MM.1S (cell line): ENCODE results near the gene POMT2.

Experiments used
- DNase-seq: peaks from one replicate; pipeline ENCODE4 v3.0.0-alpha.2; 2015
- H2AFZ ChIP-seq: fragments of 300-600 bp; sonication (generic); 2 replicates; pipeline ENCODE4 v1.6.0; 2016; ENCODE audit warnings: antibody characterized with exemption, low read length
- H3F3A ChIP-seq: fragments of 300-600 bp; sonication (generic); 2 replicates; pipeline ENCODE4 v1.6.1; 2016; ENCODE audit warnings: mild to moderate bottlenecking, antibody characterized with exemption, low read length, moderate library complexity, mixed read lengths; ENCODE audit not compliant: insufficient read depth
- H3K27ac ChIP-seq: fragments of 300-600 bp; sonication (generic); 2 replicates; pipeline ENCODE4 v1.5.1; 2016; ENCODE audit warnings: mild to moderate bottlenecking, low read length
- H3K27me3 ChIP-seq: fragments of 300-600 bp; sonication (generic); replicated peaks from 2 replicates; pipeline ENCODE4 v1.6.0; 2016; ENCODE audit warnings: low read length; ENCODE audit not compliant: insufficient read depth
- H3K36me3 ChIP-seq: fragments of 300-600 bp; sonication (generic); replicated peaks from 2 replicates; pipeline ENCODE4 v1.6.1; 2016; ENCODE audit warnings: mild to moderate bottlenecking, low read length, mixed read lengths; ENCODE audit not compliant: insufficient read depth
- H3K4me1 ChIP-seq: fragments of 300-600 bp; sonication (generic); 2 replicates; pipeline ENCODE4 v1.6.1; 2016; ENCODE audit warnings: low read length, mixed read lengths
- H3K4me2 ChIP-seq: fragments of 300-600 bp; sonication (generic); 2 replicates; pipeline ENCODE4 v1.6.0; 2016; ENCODE audit warnings: low read depth, low read length
- H3K4me3 ChIP-seq: fragments of 300-600 bp; sonication (generic); 2 replicates; pipeline ENCODE4 v1.5.1; 2016; ENCODE audit warnings: low read length, mixed read lengths
- H3K79me2 ChIP-seq: fragments of 300-600 bp; sonication (generic); 2 replicates; pipeline ENCODE4 v1.6.1; 2016; ENCODE audit warnings: mixed run types, low read length, mixed read lengths
- H3K9ac ChIP-seq: fragments of 300-600 bp; sonication (generic); 2 replicates; pipeline ENCODE4 v1.6.1; 2016; ENCODE audit warnings: low read length, mixed read lengths
- H3K9me2 ChIP-seq: fragments of 300-600 bp; sonication (generic); replicated peaks from 2 replicates; pipeline ENCODE4 v1.6.1; 2016; ENCODE audit warnings: mild to moderate bottlenecking, low read length, mixed read lengths; ENCODE audit not compliant: insufficient read depth
- H3K9me3 ChIP-seq: fragments of 300-600 bp; sonication (generic); replicated peaks from 2 replicates; pipeline ENCODE4 v1.6.1; 2016; ENCODE audit warnings: mild to moderate bottlenecking, low read length, mixed read lengths; ENCODE audit not compliant: insufficient read depth
- H4K20me1 ChIP-seq: fragments of 300-600 bp; sonication (generic); 2 replicates; pipeline ENCODE4 v1.6.1; 2016; ENCODE audit warnings: mild to moderate bottlenecking, low read length, moderate library complexity, mixed read lengths; ENCODE audit not compliant: insufficient read depth
- CTCF ChIP-seq: fragments of 300-600 bp; sonication (generic); IDR thresholded peaks from 2 replicates; pipeline ENCODE4 v1.5.1; 2016; ENCODE audit warnings: antibody characterized with exemption, low read length, mixed read lengths
- EZH2 ChIP-seq: fragments of 300-600 bp; sonication (generic); optimal IDR thresholded peaks from 2 replicates; pipeline ENCODE3; 2017; ENCODE audit warnings: low read depth, mild to moderate bottlenecking, antibody characterized with exemption, low read length, mixed read lengths
- EZH2phosphoT487 ChIP-seq: fragments of 300-600 bp; sonication (generic); IDR thresholded peaks from 2 replicates; pipeline ENCODE4 v1.6.1; 2018; ENCODE audit warnings: antibody characterized with exemption, low read length

Gene POMT2

GRCh38 chr14:77344377-77344996 lies 23.8 kb upstream of the POMT2 start:
- DNase-seq = no peak
- Histone ChIP-seq H3K9me3 (no peaks in the 10 kb centered on the region), H3K27ac (no peak overlapping the region), H2AFZ (no peak overlapping the region), H3K4me1 (no peaks in the 10 kb centered on the region), H3K27me3 (no peaks in the 10 kb centered on the region), H4K20me1 (no peaks in the 10 kb centered on the region), H3K9ac (no peak overlapping the region), H3K36me3 (no peaks in the 10 kb centered on the region), H3K4me2 (no peak overlapping the region), H3F3A (no peaks in the 10 kb centered on the region), H3K79me2 (no peaks in the 10 kb centered on the region), H3K4me3 (no peak overlapping the region), H3K9me2 (no peaks in the 10 kb centered on the region)
- no peak for TF ChIP-seq EZH2
- no peak for TF ChIP-seq EZH2phosphoT487
- TF ChIP-seq CTCF = no peak

DNA sequence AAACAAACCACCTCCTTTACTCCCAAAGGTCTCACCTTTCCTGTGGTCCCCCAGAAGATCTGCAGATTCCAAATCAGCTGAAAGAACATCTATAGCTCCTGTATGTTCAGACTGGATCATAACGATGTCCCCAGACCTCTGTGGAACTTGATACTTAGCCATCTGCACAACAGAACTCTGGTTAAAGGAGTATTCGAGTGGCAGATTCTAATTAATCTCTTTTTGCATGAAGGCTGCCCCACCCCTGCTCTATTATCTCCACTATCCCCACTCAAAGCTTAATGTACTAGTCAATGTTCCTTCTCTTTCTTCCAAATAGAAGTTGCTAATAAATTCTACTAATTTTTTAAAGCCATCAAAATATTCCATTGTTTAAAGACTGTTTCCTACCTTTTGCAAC lies 23.0 kb upstream of the POMT2 start:
- Histone ChIP-seq H3K9me2 (no peaks in the 10 kb centered on the region), H2AFZ (no peak overlapping the region), H3K36me3 (no peaks in the 10 kb centered on the region), H3K9ac (no peak overlapping the region), H3K79me2 (no peaks in the 10 kb centered on the region), H3F3A (no peaks in the 10 kb centered on the region), H3K27me3 (no peaks in the 10 kb centered on the region), H3K4me1 (no peaks in the 10 kb centered on the region), H3K9me3 (no peaks in the 10 kb centered on the region), H3K4me2 (no peak overlapping the region), H3K27ac (no peak overlapping the region), H3K4me3 (no peak overlapping the region), H4K20me1 (no peaks in the 10 kb centered on the region)
- TF ChIP-seq EZH2 (no peak), CTCF (no peak), EZH2phosphoT487 (no peak)
- no peak for DNase-seq

DNA sequence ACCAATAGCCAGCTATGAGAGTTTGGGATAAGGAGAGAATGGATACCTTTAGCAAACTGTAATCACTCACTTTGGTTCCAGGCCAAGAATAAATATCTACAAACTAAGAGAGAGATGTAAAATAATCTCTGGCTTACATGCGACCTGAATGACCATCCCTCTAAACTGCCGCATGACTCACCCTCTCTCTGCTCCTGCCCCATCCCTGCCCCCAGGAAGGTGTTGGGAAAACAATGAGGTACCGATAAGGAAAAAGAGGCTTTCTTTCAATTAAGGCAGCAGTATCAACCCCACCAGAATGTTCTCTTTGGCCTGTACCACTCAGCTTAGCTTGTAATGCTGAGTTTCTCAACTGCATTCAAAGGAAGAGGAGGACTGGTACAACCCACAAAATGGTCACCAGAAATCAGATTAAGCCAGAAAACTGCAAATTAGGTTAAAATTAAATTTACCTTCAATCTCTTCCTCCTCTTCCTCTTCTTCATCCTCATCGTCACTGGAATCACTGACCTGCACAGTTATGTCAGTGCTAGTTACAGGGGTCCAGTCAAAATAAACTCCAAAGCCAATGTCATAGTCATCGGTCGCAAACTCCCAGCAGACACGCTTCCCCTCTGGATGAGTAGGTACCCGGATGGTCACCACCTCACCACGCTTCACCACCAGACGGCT lies 22.2 kb upstream of the POMT2 start:
- Histone ChIP-seq H3K9ac (no peak overlapping the region), H4K20me1 (no peaks in the 10 kb centered on the region), H3K27me3 (no peaks in the 10 kb centered on the region), H3K9me3 (no peaks in the 10 kb centered on the region), H3K36me3 (no peaks in the 10 kb centered on the region), H3K4me1 (no peaks in the 10 kb centered on the region), H3K4me2 (no peak overlapping the region), H3F3A (no peaks in the 10 kb centered on the region), H3K27ac (no peak overlapping the region), H2AFZ (no peak overlapping the region), H3K9me2 (no peaks in the 10 kb centered on the region), H3K4me3 (no peak overlapping the region), H3K79me2 (no peaks in the 10 kb centered on the region)
- TF ChIP-seq EZH2phosphoT487 (no peak), EZH2 (no peak), CTCF (no peak)
- no peak for DNase-seq
